MCF 10A (cell line): ENCODE measurements around the gene TMEM120A. TPM values are rescaled to one million over a fixed set of nuclear protein-coding genes. Genes with fewer than 3 reads are reported as not detected.
"Not testable (repeated sequence)": the region's sequence is repeated elsewhere in the genome, so short reads cannot be mapped to it uniquely, and the experiment has no call there.

Source experiments
- BruUV-seq: library from RNA; stranded (reverse); fragments of 400-500 nt; replicated peaks from 2 replicates; lab custom pipeline; 2021; lab: Mats Ljungman, UMichigan
- CTCF ChIA-PET: fragments of 300-600 bp; sonication (Branson Sonifier 250); formaldehyde crosslinking; extraction: SDS; loops from one replicate; lab custom pipeline; 2021; ENCODE audit warnings: antibody characterized with exemption, inconsistent platforms; lab: Yijun Ruan, JAX
- POLR2A ChIA-PET: fragments of 300-600, 350-650 bp; sonication (Branson Sonifier 250); formaldehyde crosslinking; extraction: SDS; loops from one replicate; lab custom pipeline; 2020; ENCODE audit warnings: antibody characterized with exemption, inconsistent platforms; lab: Yijun Ruan, JAX
- DNase-seq: peaks from one replicate; pipeline ENCODE4 v3.0.0-alpha.2; 2018; ENCODE audit not compliant: unreplicated experiment
- H3K27ac Mint-ChIP-seq: one replicate; pipeline ENCODE4 v1.8.0; 2022; ENCODE audit warnings: mild to moderate bottlenecking, low read depth, mixed read lengths; ENCODE audit not compliant: unreplicated experiment
- H3K27me3 Mint-ChIP-seq: one replicate; pipeline ENCODE4 v1.8.0; 2022; ENCODE audit warnings: mixed read lengths; ENCODE audit not compliant: insufficient read depth, unreplicated experiment
- H3K36me3 Mint-ChIP-seq: one replicate; pipeline ENCODE4 v1.8.0; 2022; ENCODE audit warnings: mild to moderate bottlenecking, moderate library complexity, mixed read lengths; ENCODE audit not compliant: insufficient read depth, unreplicated experiment
- H3K4me1 Mint-ChIP-seq: one replicate; pipeline ENCODE4 v1.8.0; 2022; ENCODE audit warnings: mixed read lengths; ENCODE audit not compliant: insufficient read depth, unreplicated experiment
- H3K4me3 Mint-ChIP-seq: one replicate; pipeline ENCODE4 v1.8.0; 2022; ENCODE audit warnings: mild to moderate bottlenecking, moderate library complexity, mixed read lengths; ENCODE audit not compliant: unreplicated experiment
- H3K9me3 Mint-ChIP-seq: one replicate; pipeline ENCODE4 v1.8.0; 2022; ENCODE audit warnings: mixed read lengths; ENCODE audit not compliant: unreplicated experiment
- CTCF ChIP-seq: fragments of 200-600 bp; IDR thresholded peaks from one replicate; pipeline ENCODE4 v1.8.0; 2022; ENCODE audit warnings: antibody characterized with exemption, mild to moderate bottlenecking; ENCODE audit not compliant: unreplicated experiment
- intact Hi-C: fragments of 100-400 bp; cut with micrococcal nuclease; formaldehyde crosslinking; loops from 2 replicates; pipeline ENCODE4 v1.14.1; 2022
- total RNA-seq: library from RNA; stranded (reverse); gene quantifications from 2 replicates; pipeline ENCODE4 v1.2.3, GENCODE V29; 2022

Gene TMEM120A
- total RNA-seq, 1 experiment from 2014 or later, result 19.4 TPM

GRCh38 chr7:76008156-76008687, 13.8 kb upstream of the TMEM120A start:
- ChIA-PET POLR2A (no interaction called here), CTCF (interaction anchor here (0.7 to 1.8 kb wide), 3 partner anchors 13 to 1292 kb away, joined by 3 to 7 read pairs (median 5); no protein-coding TSS in a partner anchor)
- Mint-ChIP-seq H3K4me3 (no peak overlapping the region), H3K27me3 (no peaks in the 10 kb centered on the region), H3K9me3 (no peaks in the 10 kb centered on the region), H3K4me1 (no peaks in the 10 kb centered on the region), H3K36me3 (peaks cover 57% of the 10 kb centered on the region), H3K27ac (no peak overlapping the region)
- intact Hi-C loops, result no loop called here
- BruUV-seq, result no TSS peak
- no peak for DNase-seq
- TF ChIP-seq CTCF, result no peak

GRCh38 chr7:76005004-76005403, 10.6 kb upstream of the TMEM120A start:
- H3K27ac Mint-ChIP-seq, H3K4me3 Mint-ChIP-seq, BruUV-seq, intact Hi-C loops, POLR2A ChIA-PET, H3K9me3 Mint-ChIP-seq, H3K4me1 Mint-ChIP-seq, DNase-seq, H3K27me3 Mint-ChIP-seq: not testable (repeated sequence)
- CTCF ChIA-PET, result interaction anchor here (0.9 to 1.1 kb wide), 2 partner anchors 13 to 16 kb away, joined by 3 to 4 read pairs; no protein-coding TSS in a partner anchor
- peaks cover 63% of the 10 kb centered on the region for H3K36me3 Mint-ChIP-seq

- no peak for TF ChIP-seq CTCF
- no TSS peak for BruUV-seq
Measured at GRCh38 chr7:76003351-76003750, 9.0 kb upstream of the TMEM120A start.

GRCh38 chr7:76002822-76003221, 8.4 kb upstream of the TMEM120A start:
- no peaks in the 10 kb centered on the region for H3K9me3 Mint-ChIP-seq
- H3K4me3 Mint-ChIP-seq, result no peak overlapping the region
- intact Hi-C loops, result no loop called here
- no peaks in the 10 kb centered on the region for H3K27me3 Mint-ChIP-seq
- H3K27ac Mint-ChIP-seq, result no peak overlapping the region
- no peak for TF ChIP-seq CTCF
- no TSS peak for BruUV-seq
- POLR2A ChIA-PET, result interaction anchor here (1.0 kb wide), 1 partner anchor 11 kb away, joined by 3 read pairs; no protein-coding TSS in a partner anchor
- H3K4me1 Mint-ChIP-seq, result no peaks in the 10 kb centered on the region
- no peak for DNase-seq
- CTCF ChIA-PET, result interaction anchor here (0.6 kb wide), 1 partner anchor 1572 kb away, joined by 3 read pairs; no protein-coding TSS in a partner anchor
- H3K36me3 Mint-ChIP-seq, result peaks cover 70% of the 10 kb centered on the region

More at GRCh38 chr7:76003351-76003750, 9.0 kb upstream of the TMEM120A start:
- no peak for DNase-seq
- Mint-ChIP-seq H3K4me1 (no peaks in the 10 kb centered on the region), H3K27ac (no peak overlapping the region), H3K4me3 (no peak overlapping the region), H3K36me3 (peaks cover 69% of the 10 kb centered on the region), H3K27me3 (no peaks in the 10 kb centered on the region), H3K9me3 (no peaks in the 10 kb centered on the region)
- intact Hi-C loops, result no loop called here
- CTCF ChIA-PET, result interaction anchor here (0.5 to 0.6 kb wide), 3 partner anchors 242 to 1572 kb away, joined by 3 to 4 read pairs (median 3); no protein-coding TSS in a partner anchor
- POLR2A ChIA-PET, result interaction anchor here (0.9 kb wide), 1 partner anchor 65 kb away, joined by 3 read pairs; no protein-coding TSS in a partner anchor
